Hypothalamus (tissue), 51 donors: ENCODE results near the gene LELP1.
A peak's percentile ranks its signal among the peaks of the same experiment; 100 is the strongest.
"Not testable (repeated sequence)": the region's sequence is repeated elsewhere in the genome, so short reads cannot be mapped to it uniquely, and the experiment has no call there.

Experiments
- DNase-seq, 51 donors: peaks; one replicate each; lab custom pipeline; 2025; lab: John Stamatoyannopoulos, UW

The LELP1 gene

DNA sequence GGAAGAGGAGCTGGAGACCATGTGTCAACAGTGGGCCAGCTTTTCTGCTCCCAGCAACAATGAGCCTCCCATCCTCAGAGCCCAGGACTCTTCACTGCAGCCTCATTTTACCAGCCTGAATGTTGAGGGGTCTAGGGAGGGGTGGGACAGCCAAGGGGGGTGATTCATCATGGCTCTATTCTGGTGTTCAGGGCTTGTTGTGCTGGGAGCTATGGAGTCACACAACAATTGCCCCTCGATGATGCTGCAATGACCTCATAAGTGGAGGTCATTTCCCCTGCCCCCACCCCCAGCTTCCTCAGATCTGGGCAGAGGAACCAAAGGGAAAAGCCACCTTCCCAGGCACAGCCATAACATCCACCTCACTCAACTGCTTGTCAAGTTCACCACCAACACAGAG is at the start of gene LELP1:
LELP1 (plus strand) TSS at position 301 of the 400 bp plus-strand sequence. CDS start 1,278 bp downstream, outside the sequence.
- no peak for DNase-seq

DNA sequence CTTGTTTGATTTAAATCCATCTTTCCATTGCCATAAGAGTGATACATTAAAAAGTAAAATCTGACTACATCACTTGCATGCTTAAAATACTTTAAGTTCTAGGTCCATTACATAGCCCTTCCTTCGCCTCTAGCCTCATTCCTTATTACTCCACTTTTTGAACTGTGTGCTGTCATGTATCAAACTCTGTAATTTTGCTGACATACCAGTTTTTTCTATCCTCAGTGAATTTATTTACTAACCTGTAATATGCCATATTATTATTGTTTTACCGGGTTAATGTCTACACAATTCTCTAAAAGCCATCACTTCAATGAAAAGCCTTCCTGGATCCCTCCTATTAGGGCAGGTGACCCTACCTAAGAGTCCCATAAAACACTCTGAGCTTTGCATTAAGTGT is 47.7 kb upstream of the LELP1 start:
- no peak for DNase-seq

- DNase-seq, result no peak
Measured at GRCh38 chr1:153168686-153169085, 34.5 kb upstream of the LELP1 start.

- no peak for DNase-seq
Measured at GRCh38 chr1:153174624-153175023, 28.6 kb upstream of the LELP1 start.

DNA sequence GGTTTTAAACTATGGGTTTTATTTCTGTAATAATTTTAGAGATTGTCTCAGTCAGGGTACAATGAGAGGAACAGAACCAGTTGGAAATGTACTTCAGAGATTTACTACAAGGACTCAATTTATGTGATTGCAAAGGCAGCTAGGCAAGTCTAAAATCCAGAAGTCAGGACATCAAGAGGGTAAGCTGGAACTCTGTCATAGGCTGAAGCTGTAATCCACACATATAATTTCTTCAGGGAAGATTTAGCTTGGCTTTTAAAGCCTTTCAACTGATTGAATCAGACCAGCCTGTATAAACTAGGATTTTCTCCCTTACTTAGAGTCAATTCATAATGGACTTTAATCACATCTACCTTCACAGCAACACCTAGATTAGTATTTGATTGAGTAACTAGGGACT is 24.3 kb upstream of the LELP1 start:
- no peak for DNase-seq

DNA sequence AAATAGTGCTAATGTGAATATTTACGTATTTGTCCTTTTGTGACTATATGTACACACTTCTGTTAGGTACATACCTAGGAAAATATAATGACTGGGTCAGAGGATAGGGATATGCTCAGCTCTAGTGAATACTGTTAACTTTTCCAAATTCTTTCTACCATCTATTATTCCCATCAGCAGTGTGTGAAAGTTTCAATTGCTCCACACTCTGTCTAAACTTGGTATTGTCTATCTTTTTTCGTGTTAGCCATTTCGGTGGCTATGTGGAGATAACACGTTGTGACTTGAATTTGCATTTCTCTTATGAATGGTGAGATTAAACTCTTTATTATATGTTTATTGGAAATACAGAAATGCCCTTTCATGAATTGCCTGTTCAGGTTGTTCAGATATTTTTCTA is 22.7 kb upstream of the LELP1 start:
- DNase-seq, result no peak

GRCh38 chr1:153188301-153188700 is 14.9 kb upstream of the LELP1 start:
- not testable (repeated sequence) for DNase-seq

GRCh38 chr1:153190373-153190772 is 12.9 kb upstream of the LELP1 start:
- DNase-seq, result no peak

DNA sequence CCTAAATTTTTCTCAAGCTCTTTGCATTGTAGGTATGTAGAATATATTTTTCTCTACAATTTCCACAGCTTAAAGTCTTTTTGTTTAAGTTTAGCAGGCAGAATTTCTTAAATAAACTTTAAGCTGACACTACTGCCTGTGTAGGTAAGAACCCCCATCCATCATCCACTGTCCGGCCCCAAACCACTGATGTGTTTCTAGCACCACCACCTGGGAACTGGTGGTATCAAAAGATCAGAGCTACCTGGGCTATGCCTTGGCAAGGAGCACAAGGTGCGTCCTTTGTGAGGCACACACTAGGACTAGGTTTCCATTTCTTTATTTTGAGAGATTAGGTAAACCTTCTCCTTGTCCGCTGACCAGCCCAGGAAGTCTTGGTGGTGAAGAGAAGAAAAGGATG is 10.5 kb upstream of the LELP1 start:
- no peak for DNase-seq

- DNase-seq, result no peak
Measured at GRCh38 chr1:153194331-153195050, 8.7 kb upstream of the LELP1 start.

- DNase-seq, result no peak
Measured at GRCh38 chr1:153195216-153195615, 8.0 kb upstream of the LELP1 start.

DNA sequence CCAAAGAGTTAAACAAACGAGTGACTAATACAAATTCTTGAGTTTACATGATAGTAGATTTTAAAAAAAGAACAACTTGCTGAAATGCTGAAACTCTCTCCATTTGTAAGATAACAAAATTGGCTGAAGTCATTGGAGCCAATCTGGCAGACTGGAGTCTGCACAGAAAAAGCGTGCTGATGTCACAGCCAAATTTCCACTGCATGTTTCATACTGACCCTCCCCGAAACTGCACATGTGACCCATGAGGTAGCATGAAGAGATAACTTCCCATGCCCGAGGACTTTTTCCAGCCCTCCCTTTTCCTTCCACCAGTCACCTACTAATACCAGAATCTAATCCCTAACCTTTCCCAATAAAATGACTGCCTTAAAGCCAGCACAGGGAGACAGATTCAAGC is 1.2 kb upstream of the LELP1 start:
- DNase-seq, result no peak

DNA sequence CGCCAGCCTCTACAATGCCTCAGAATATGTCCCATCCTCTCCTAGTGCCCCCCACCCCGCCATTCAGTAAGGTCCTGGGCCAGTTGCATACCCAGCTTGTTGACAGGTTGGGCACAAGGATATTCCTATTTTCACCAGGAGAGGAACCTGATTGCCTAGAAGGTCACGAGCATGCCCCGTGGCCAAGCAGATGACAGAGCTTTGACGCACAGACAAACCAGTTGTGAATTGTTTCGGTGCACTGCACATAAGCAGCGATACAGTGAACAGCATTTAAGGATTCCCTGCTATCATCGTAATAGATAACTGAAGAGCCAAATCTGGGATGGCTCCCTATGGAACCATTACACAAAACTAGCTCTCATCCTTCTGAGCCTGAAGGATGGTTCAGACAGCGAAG is 3.4 kb downstream of the LELP1 start:
- DNase-seq, result no peak

DNA sequence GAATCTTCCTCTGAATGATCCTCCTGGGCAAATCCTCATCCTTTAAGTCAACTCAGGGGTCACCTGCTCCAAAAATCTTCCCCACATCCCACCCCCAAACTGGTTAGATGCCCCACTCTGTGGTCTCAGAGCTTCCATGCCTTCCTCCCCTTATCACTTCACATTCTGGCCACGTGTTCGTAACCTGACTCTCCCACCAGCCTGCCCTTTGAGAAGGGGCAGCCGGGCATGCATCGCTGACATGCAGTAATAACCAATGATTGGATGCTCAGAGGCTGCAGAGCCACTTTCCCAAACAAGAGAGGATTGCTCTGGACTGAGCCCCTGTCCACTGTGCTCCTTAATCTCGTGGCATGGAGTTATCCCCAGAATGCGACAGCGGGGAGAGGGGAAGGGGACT is 7.0 kb downstream of the LELP1 start:
- DNase-seq, result no peak

DNA sequence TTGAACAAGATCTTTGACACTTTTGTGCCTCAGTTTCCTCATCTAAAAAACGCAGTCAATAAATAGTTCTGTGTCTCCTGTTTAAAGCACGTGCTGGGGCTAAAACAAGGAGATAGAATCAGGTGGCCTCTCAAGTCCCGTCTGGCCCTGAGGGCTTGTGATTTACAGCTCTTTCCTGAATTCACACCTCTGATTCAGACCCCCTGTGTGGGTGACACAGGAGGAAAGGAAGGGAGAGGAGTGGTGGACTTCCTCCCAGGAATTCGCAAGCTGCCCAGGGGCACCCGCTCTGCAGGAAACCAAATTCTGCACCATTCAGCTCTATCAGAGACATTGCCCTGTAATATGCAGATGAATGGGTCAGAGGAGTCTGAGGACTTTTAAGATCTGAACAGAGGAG is 9.0 kb downstream of the LELP1 start:
- no peak for DNase-seq

- DNase-seq, result no peak
Measured at GRCh38 chr1:153213519-153213918, 10.3 kb downstream of the LELP1 start.

DNA sequence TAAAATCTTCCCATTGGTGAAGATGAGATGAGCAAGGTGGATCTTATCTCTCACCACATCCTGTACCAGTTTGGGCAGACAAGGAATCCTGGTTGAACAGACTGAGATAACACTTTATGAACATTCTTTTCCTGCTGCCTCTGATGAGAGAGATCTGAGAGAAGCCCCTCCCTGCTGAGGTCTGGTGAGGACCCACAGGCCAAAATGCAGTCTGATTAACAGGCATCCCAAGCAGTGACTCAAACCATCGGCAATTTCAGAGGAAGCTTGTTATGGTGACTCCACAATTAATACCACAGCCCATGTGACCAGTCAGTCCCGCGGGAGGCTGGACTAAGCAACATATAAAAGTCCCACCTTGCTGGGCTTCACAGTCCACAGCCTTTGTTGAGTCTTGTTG is 14.0 kb downstream of the LELP1 start, which contains the start of gene PRR9:
PRR9 (plus strand) TSS at position 373 of the 400 bp plus-strand sequence. CDS start 561 bp downstream, outside the sequence.
- DNase-seq, result no peak

DNA sequence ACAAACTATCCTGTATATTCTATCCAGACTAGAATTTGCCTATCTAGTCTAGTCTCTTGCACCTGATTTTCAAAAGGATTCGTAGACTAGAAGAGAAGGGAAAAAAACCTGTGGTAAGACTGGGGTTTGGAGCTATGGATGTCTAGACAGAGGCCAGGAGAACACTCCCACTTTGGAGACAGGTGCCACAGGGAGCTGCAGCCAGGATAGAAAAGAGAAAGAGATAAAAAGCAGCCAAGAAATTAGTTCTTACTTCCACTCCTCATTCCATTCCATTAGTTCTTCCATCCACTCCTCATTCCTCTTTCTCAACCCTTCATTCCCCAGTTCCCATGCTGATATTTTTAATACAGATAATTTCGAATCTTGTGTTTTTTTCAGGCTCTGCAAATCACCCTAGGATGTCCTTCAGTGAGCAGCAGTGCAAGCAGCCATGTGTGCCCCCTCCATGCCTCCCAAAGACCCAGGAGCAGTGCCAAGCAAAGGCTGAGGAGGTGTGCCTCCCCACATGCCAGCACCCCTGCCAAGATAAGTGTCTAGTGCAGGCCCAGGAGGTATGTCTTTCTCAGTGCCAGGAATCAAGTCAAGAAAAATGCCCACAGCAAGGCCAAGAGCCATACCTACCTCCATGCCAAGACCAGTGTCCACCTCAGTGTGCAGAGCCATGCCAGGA is 14.7 kb downstream of the LELP1 start:
- no peak for DNase-seq

DNA sequence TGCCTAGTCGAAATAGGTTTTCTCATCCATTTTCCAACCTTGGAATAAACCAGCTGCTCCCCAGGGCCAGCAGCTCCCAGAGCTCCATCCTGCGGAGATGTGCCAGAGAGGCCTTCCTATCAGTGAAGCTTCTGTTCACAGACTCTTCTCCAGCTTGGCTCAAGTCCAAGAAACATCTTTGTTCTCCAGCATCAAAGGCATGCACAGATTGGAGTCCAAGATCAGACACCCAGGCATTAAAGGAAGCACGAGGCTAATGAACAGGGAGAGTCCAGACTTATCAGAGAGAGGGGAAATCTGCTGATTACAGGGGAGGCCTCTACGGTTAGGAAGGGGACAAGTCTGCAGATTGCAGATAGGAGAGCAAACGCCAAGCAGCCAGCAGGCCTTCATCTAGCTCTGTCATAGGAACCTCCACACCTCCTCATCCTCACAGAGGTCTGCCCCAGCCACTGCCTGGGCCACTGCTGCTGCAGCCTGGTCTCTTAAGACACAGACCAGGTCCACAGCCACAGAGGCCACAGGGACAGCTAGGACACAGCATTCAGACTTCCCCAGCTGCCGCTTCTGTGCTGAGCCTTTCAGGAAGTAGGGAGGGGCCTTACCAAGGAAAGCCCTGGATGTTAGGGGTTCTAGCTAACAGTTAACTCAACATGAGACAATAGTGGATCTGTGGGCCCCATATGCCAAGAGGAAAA is 17.5 kb downstream of the LELP1 start:
- peak in 21 of 51 donors; percentile 2 to 62 (median 17) for DNase-seq

DNA sequence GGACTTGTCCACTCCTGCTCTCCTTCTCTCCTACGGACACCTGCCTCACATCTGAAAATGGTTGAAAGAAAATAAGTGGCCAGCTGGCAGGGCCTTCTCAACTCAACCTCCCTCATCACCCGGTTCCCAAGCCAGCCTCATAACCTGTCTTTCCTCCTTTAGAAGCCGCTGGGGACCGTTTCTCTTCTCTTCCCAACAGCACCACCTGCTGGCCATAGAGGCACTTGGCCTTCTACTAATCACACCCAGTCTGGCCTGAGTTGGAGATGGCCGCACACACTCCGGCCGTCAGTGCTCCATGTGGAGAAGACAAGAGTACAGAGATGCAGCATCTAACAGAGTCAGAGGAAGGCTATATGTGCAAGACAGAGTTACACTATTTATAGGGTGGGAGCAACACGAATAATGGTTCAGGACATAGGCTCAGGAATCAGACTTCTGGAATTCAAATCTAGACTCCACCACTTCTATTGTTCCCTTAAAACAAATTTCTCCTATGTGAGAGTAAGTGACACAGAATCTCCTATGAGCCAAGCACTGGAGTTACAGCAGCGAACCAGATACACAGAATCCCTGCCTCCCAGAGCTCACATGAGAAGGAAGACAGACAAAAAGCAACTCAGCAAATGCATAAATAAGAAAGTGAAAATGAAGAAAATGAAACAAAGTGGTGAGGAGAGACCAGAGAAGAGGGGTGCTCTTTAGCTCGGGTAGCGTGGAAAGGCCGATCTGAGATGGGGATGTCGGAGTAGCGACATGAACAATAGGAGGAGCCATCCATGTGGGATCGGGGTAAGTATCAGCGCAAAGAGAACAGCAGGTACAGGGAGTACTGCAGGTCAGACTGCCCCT is 20.0 kb downstream of the LELP1 start:
- DNase-seq, result peak in 46 of 51 donors; percentile 2 to 76 (median 42)

DNA sequence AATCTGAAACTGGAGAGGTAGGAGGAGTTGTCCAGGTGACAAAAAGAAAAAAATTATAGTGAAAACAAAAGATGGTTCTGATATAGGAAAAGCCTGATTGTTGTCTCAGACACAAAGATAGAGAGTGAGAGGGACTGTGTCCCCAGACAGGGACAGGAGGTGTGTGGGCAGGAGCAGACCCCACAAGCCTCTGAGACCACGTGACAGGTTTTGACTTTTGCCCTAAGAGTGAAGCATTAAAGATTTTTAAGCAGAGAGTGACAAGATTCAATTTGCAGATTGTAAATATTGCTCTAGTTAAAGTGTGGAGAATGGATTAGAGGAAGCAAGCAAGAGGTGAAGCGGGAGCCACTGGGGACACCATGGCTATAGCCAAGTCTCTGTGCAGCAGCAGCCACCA is 24.6 kb downstream of the LELP1 start:
- DNase-seq, result no peak
